Subcutaneous abdominal adipose tissue (tissue), 5 donors: ENCODE results near the gene PIK3R2.
"Not testable (repeated sequence)": the region's sequence is repeated elsewhere in the genome, so short reads cannot be mapped to it uniquely, and the experiment has no call there.

Experiments
- H3K27ac ChIP-seq: one replicate; pipeline ENCODE4 v1.7.0; 2013; ENCODE audit warnings: low read depth, mild to moderate bottlenecking, inconsistent platforms, low read length, moderate library complexity
- H3K27me3 ChIP-seq, 5 donors: one replicate each; pipeline ENCODE4 v1.7.0; 2013; ENCODE audit warnings: low read length in 5 of 5, inconsistent platforms in 1 of 5; ENCODE audit not compliant: control insufficient read depth in 5 of 5, insufficient read depth in 4 of 5
- H3K36me3 ChIP-seq, 5 donors: one replicate each; pipeline ENCODE4 v1.7.0; 2013; ENCODE audit warnings: low read length in 5 of 5; ENCODE audit not compliant: control insufficient read depth in 5 of 5, insufficient read depth in 5 of 5
- H3K4me1 ChIP-seq, 5 donors: one replicate each; pipeline ENCODE4 v1.7.0; 2013; ENCODE audit warnings: low read length in 5 of 5, mild to moderate bottlenecking in 3 of 5, moderate library complexity in 1 of 5; ENCODE audit not compliant: control insufficient read depth in 5 of 5, insufficient read depth in 5 of 5
- H3K4me3 ChIP-seq, 5 donors: one replicate each; pipeline ENCODE4 v1.7.0; 2013; ENCODE audit warnings: low read length in 5 of 5, low read depth in 1 of 5
- H3K9ac ChIP-seq, 5 donors: one replicate each; pipeline ENCODE4 v1.7.0; 2013; ENCODE audit warnings: low read length in 5 of 5, mild to moderate bottlenecking in 4 of 5, moderate library complexity in 3 of 5
- H3K9me3 ChIP-seq, 5 donors: one replicate each; pipeline ENCODE4 v1.7.0; 2013; ENCODE audit warnings: low read length in 5 of 5; ENCODE audit not compliant: control insufficient read depth in 5 of 5
- donor health status: healthy.
- donor health status: healthy.
- donor health status: healthy.
- donor health status: healthy.
- donor health status: healthy.

Gene PIK3R2

DNA sequence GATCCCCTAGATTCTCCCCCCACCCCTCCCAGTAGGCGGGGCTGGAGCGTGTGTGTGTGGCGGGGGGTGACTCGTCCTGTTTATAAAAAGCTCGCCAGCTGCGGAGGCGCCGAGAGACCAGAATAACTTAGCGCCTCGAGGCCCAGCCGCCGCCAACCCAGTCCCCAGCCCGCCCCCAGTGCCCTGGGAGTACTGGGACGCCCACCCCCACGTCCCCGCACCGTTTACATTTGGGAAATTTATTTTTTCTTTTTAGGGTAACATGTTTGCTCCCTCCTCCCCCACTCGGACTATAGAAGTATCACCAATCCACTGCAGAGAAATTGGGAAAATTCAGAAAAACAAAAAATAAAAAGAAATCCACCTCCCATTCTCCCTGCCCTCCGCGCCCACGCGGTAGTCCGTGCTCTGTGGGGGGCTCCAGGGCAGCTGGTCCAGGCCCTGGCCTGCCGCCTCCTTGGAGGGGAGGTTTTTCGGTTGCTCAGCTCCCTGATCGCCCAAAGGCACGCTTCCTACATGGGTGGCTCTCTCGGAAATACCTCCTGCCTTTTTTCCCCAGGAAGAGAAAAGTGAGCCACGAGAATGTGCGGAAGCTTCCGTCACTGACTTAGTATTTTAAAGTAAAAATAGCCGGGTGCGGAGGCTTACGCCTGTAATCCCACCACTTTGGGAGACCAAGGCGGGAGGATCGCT is 52.4 kb downstream of the PIK3R2 start:
- H3K36me3 ChIP-seq = peaks cover 0 to 3% (median under 1%) of the 10 kb centered on the region in 5 donors
- H3K9me3 ChIP-seq = no peaks in the 10 kb centered on the region
- H3K27me3 ChIP-seq = peaks cover 0 to 8% (median 3%) of the 10 kb centered on the region in 5 donors
- peak overlapping the region in 4 of 5 donors; percentile 83 to 90 (median 88) for H3K9ac ChIP-seq
- peaks cover 3 to 31% (median 28%) of the 10 kb centered on the region in 5 donors for H3K4me1 ChIP-seq
- peak overlapping the region; percentile 96 for H3K27ac ChIP-seq
- peak overlapping the region; percentile 68 to 80 (median 74) for H3K4me3 ChIP-seq

DNA sequence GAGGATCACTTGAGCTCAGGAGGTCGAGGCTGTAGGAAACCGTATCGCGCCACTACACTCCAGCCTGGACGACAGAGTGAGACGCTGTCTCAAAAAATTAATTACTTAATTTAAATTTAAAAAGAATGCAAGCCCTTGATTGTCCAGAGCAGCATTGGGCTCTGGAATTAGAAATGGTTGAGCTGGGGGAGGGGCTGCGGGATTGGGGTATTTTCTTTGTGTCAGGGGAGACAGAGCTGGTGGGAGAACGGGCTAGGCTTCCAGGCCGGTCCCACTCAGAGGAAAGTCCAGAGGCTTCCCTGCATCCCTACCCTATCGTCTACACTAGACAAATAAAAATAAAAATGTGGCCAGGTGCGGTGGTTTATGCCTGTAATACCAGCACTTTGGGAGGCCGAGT is 53.1 kb downstream of the PIK3R2 start:
- no peaks in the 10 kb centered on the region for H3K36me3 ChIP-seq
- H3K4me1 ChIP-seq = peaks cover 3 to 31% (median 28%) of the 10 kb centered on the region in 5 donors
- H3K9me3 ChIP-seq = no peaks in the 10 kb centered on the region
- no peak overlapping the region for H3K9ac ChIP-seq
- H3K27ac ChIP-seq = peak overlapping the region; percentile 96
- H3K27me3 ChIP-seq = peaks cover 0 to 14% (median 3%) of the 10 kb centered on the region in 5 donors
- H3K4me3 ChIP-seq = no peak overlapping the region

DNA sequence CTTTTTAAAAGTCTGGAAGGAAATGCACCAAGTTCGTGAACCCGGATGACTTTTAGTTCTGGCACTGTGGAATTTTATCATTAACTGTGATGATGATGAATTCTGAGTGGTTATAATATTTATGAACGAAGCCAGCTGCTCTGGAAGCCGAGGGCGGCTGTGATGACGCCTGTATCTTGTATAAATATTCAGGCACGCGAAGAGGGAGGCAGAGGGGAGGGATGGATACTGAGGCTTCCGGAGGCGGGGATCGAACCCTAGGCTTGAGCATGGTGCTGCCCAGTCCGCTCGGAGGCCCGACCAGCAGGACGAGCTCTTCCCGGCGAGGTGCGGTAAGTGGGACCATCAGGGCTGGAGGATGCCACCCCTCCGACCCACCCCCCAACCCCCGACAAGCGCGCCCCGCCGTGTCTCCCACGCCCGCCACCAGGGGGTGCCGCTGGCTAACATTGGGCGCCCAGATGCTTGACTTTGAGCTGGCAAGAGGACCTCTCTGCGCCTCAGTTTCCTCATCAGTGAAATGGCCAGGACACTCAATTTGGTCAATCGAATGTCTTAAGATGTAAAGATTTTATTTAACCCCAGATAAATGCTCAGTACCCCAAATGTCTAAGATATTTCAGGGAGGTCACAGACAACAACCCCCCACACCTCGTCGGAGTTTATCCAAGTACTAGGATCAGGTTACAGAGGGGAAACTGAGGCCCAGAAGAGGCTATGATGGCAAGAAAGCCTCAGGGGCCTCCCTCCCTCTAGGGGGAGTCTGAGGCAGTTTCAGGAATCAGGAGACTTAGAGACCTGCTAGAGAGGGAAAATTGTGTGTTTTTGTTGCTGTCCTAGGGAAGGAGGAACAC is 55.4 kb downstream of the PIK3R2 start:
- Histone ChIP-seq H3K36me3 (no peaks in the 10 kb centered on the region), H3K27ac (no peak overlapping the region), H3K4me3 (no peak overlapping the region), H3K4me1 (peaks cover under 1 to 22% (median 20%) of the 10 kb centered on the region in 5 donors), H3K27me3 (peaks cover 0 to 21% (median 9%) of the 10 kb centered on the region in 5 donors), H3K9me3 (no peaks in the 10 kb centered on the region), H3K9ac (no peak overlapping the region)

GRCh38 chr19:18209912-18210311 is 56.9 kb downstream of the PIK3R2 start:
- peaks cover 0 to 12% (median 9%) of the 10 kb centered on the region in 5 donors for H3K4me1 ChIP-seq
- not testable (repeated sequence) for H3K9me3 ChIP-seq, H3K9ac ChIP-seq, H3K27ac ChIP-seq, H3K4me3 ChIP-seq, H3K36me3 ChIP-seq
- peaks cover 0 to 24% (median 9%) of the 10 kb centered on the region in 5 donors for H3K27me3 ChIP-seq

DNA sequence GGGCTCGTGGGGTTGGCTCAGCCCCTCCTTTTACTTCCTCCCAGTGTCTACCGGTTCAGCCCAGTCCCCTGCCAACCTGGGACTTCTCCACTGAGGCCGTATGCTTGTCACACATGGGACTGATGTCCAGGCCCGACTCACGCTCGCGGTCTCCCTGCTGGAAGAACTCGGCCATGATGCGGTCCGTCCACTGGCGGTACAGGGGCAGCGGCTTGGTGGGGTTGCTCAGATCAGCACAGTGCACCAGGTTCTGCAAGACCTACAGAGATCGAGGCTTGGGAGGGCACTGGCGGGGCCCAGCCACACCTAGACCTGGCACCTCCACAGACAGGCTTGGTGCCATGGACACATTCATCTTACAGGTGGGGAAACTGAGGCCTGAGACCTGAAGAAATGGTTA is 58.7 kb downstream of the PIK3R2 start:
- H3K4me1 ChIP-seq = no peaks in the 10 kb centered on the region
- H3K27me3 ChIP-seq = peaks cover 0 to 24% (median 9%) of the 10 kb centered on the region in 5 donors
- no peaks in the 10 kb centered on the region for H3K36me3 ChIP-seq
- no peak overlapping the region for H3K9ac ChIP-seq
- no peaks in the 10 kb centered on the region for H3K9me3 ChIP-seq
- H3K4me3 ChIP-seq = no peak overlapping the region
- H3K27ac ChIP-seq = no peak overlapping the region

- no peak overlapping the region for H3K4me3 ChIP-seq
- H3K27ac ChIP-seq = no peak overlapping the region
- no peaks in the 10 kb centered on the region for H3K4me1 ChIP-seq
- H3K9ac ChIP-seq = no peak overlapping the region
- H3K36me3 ChIP-seq = no peaks in the 10 kb centered on the region
- H3K27me3 ChIP-seq = peaks cover 0 to 20% (median 8%) of the 10 kb centered on the region in 5 donors
- H3K9me3 ChIP-seq = no peaks in the 10 kb centered on the region
Measured at GRCh38 chr19:18214779-18215433, 61.9 kb downstream of the PIK3R2 start.

DNA sequence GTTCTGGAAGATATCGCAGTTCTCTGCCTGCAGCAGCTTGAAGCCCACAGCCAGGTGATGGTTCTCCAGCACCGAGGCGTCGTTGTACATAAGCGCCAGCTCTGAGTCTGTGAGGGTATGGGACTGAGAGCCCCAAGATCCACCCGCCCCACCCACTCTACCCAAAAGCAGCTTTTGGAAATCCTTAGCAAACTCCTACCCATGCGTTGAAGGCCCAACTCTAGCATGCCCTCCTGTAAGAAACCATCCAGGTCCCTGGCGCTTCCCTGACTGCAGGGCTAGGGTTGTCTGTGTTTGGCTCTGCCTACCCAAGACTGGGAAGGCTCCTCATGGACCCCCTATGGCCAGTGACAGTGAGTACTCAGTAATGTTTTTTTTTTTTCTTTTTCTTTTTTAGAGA is 63.8 kb downstream of the PIK3R2 start:
- Histone ChIP-seq H3K4me3 (no peak overlapping the region), H3K36me3 (no peaks in the 10 kb centered on the region), H3K9ac (no peak overlapping the region), H3K4me1 (no peaks in the 10 kb centered on the region), H3K27me3 (peaks cover 0 to 19% (median 8%) of the 10 kb centered on the region in 5 donors), H3K27ac (no peak overlapping the region), H3K9me3 (no peaks in the 10 kb centered on the region)

GRCh38 chr19:18218159-18218558 is 65.2 kb downstream of the PIK3R2 start:
- no peaks in the 10 kb centered on the region for H3K9me3 ChIP-seq
- no peak overlapping the region for H3K27ac ChIP-seq
- no peaks in the 10 kb centered on the region for H3K4me1 ChIP-seq
- no peaks in the 10 kb centered on the region for H3K36me3 ChIP-seq
- no peak overlapping the region for H3K4me3 ChIP-seq
- H3K27me3 ChIP-seq = peaks cover 0 to 23% (median 11%) of the 10 kb centered on the region in 5 donors
- no peak overlapping the region for H3K9ac ChIP-seq

- Histone ChIP-seq H3K27me3 (peaks cover 0 to 23% (median 11%) of the 10 kb centered on the region in 5 donors), H3K27ac (no peak overlapping the region), H3K9ac (no peak overlapping the region), H3K4me3 (no peak overlapping the region), H3K4me1 (peaks cover 0 to under 1% (median 0%) of the 10 kb centered on the region in 5 donors), H3K36me3 (no peaks in the 10 kb centered on the region), H3K9me3 (no peaks in the 10 kb centered on the region)
Measured at GRCh38 chr19:18218600-18218999, 65.6 kb downstream of the PIK3R2 start.
